ENCODE measurements around the gene FMN1. TPM values are rescaled to one million over a fixed set of nuclear protein-coding genes. Genes with fewer than 3 reads are reported as not detected.

FMN1 gene
- total and polyA plus RNA-seq, 4 donors = 0.26 to 23.4 (median 9.8) TPM

- intact Hi-C loops (cut with DNase I) = loop anchor here (2.0 to 10.0 kb wide), 2 partner anchors 113 to 117 kb away; no protein-coding TSS in a partner anchor
- ATAC-seq (ENCODE audit: low FRiP score) (no peak), DNase-seq (no peak)
- no peak overlapping the region for H3K27ac ChIP-seq (ENCODE audit: low read depth in 1 of 2, low read length in 2 of 2)
- H3K27me3 ChIP-seq (ENCODE audit: control insufficient read depth in 1 of 2, insufficient read depth in 2 of 2, low read length in 1 of 2) = no peaks in the 10 kb centered on the region
- no peaks in the 10 kb centered on the region for H3K9me3 ChIP-seq (ENCODE audit: control insufficient read depth, low read length)
- H3K4me1 ChIP-seq (ENCODE audit: control insufficient read depth in 1 of 2, insufficient read depth in 2 of 2, low read length in 2 of 2) = no peaks in the 10 kb centered on the region
- WGBS, 2 donors = 63 to 77% methylated on average over 3 of the region's 3 CpGs
- H3K4me3 ChIP-seq (ENCODE audit: low read length in 2 of 2) = no peak overlapping the region
- no peaks in the 10 kb centered on the region for H3K36me3 ChIP-seq (ENCODE audit: control insufficient read depth in 1 of 2, insufficient read depth in 2 of 2, low read length in 1 of 2)
These were observed 56.5 kb downstream of the FMN1 start for GRCh38 chr15:33138000-33138399.

- ATAC-seq (ENCODE audit: low FRiP score) = no peak
- H3K4me1 ChIP-seq (ENCODE audit: control insufficient read depth in 1 of 2, insufficient read depth in 2 of 2, low read length in 2 of 2) = no peaks in the 10 kb centered on the region
- no peak overlapping the region for H3K27ac ChIP-seq (ENCODE audit: low read depth in 1 of 2, low read length in 2 of 2)
- intact Hi-C loops (cut with DNase I) = loop anchor here in 1 of 2 donors (10.0 kb wide), 1 partner anchor 112 kb away; no protein-coding TSS in a partner anchor
- no peaks in the 10 kb centered on the region for H3K9me3 ChIP-seq (ENCODE audit: control insufficient read depth, low read length)
- no peaks in the 10 kb centered on the region for H3K27me3 ChIP-seq (ENCODE audit: control insufficient read depth in 1 of 2, insufficient read depth in 2 of 2, low read length in 1 of 2)
- H3K36me3 ChIP-seq (ENCODE audit: control insufficient read depth in 1 of 2, insufficient read depth in 2 of 2, low read length in 1 of 2) = no peaks in the 10 kb centered on the region
- H3K4me3 ChIP-seq (ENCODE audit: low read length in 2 of 2) = no peak overlapping the region
- DNase-seq = no peak
These were observed 57.4 kb downstream of the FMN1 start for GRCh38 chr15:33137101-33137500.

GRCh38 chr15:33136353-33136752 is 58.2 kb downstream of the FMN1 start:
- Histone ChIP-seq H3K27me3 (ENCODE audit: control insufficient read depth in 1 of 2, insufficient read depth in 2 of 2, low read length in 1 of 2) (no peaks in the 10 kb centered on the region), H3K4me3 (ENCODE audit: low read length in 2 of 2) (no peak overlapping the region), H3K36me3 (ENCODE audit: control insufficient read depth in 1 of 2, insufficient read depth in 2 of 2, low read length in 1 of 2) (no peaks in the 10 kb centered on the region), H3K4me1 (ENCODE audit: control insufficient read depth in 1 of 2, insufficient read depth in 2 of 2, low read length in 2 of 2) (no peaks in the 10 kb centered on the region), H3K27ac (ENCODE audit: low read depth in 1 of 2, low read length in 2 of 2) (no peak overlapping the region), H3K9me3 (ENCODE audit: control insufficient read depth, low read length) (no peaks in the 10 kb centered on the region)
- DNase-seq = no peak
- ATAC-seq (ENCODE audit: low FRiP score) = no peak
- WGBS, 2 donors = 40 to 42% methylated on average over 4 of the region's 4 CpGs
- intact Hi-C loops (cut with DNase I) = loop anchor here in 1 of 2 donors (10.0 kb wide), 1 partner anchor 112 kb away; no protein-coding TSS in a partner anchor

DNA sequence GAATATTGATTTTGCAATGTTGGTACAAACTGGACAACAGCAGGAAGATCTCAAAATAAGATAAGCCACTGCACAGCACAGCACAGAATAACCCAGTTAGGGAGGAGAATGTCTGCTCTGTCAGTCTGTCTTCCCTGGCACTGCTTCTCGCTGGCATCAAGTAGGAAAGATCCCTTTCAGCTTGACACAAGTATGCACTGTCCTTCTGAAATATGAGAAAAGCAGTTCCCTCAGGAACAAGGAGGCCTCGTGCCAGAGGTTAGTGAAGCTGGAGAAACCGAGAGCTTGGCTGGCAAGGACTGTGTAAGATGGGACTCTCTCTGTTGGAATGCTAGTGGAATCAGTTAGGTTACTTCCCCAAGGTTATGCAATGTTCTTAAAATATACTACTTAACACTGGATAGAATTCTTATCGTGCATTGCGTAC is 59.1 kb downstream of the FMN1 start:
- no peak overlapping the region for H3K27ac ChIP-seq (ENCODE audit: low read depth in 1 of 2, low read length in 2 of 2)
- H3K4me1 ChIP-seq (ENCODE audit: control insufficient read depth in 1 of 2, insufficient read depth in 2 of 2, low read length in 2 of 2) = no peaks in the 10 kb centered on the region
- DNase-seq (no peak), ATAC-seq (ENCODE audit: low FRiP score) (peak; percentile 47)
- H3K27me3 ChIP-seq (ENCODE audit: control insufficient read depth in 1 of 2, insufficient read depth in 2 of 2, low read length in 1 of 2) = no peaks in the 10 kb centered on the region
- WGBS, 2 donors = 42 to 50% methylated on average over 5 of the region's 5 CpGs
- no peaks in the 10 kb centered on the region for H3K9me3 ChIP-seq (ENCODE audit: control insufficient read depth, low read length)
- intact Hi-C loops (cut with DNase I) = loop anchor here in 1 of 2 donors (10.0 kb wide), 1 partner anchor 111 kb away; no protein-coding TSS in a partner anchor
- H3K4me3 ChIP-seq (ENCODE audit: low read length in 2 of 2) = no peak overlapping the region
- H3K36me3 ChIP-seq (ENCODE audit: control insufficient read depth in 1 of 2, insufficient read depth in 2 of 2, low read length in 1 of 2) = no peaks in the 10 kb centered on the region

DNA sequence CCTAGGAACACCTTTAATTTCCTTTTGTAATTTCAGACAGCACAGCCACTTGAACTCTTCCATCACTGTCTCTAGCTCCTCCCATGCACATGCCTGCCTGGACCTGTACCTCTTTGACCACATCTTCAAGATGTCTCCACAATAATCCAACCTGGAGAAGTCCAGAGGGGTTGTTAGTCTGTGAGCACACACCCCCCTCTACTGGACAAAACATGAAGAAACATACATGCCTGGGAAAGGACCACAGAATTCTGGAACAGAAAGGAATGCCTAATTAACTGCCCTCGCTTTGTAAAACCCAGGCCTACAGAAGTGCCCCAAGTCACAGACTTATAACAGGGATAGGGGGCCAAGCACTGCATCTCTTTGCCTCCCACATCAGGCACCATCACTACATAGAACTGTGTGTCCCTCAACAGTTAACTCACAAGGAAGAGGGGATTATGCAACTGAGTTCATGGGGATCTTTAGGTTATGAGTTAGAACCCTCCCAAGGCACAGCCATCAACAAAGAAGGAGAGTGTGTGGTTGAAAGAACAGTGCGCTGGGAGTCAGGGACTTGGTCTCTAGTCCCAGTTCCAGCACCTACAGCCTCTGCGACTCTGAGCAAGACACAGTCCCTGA is 61.7 kb downstream of the FMN1 start:
- no peak overlapping the region for H3K4me3 ChIP-seq (ENCODE audit: low read length in 2 of 2)
- peak; percentile 58 for ATAC-seq (ENCODE audit: low FRiP score)
- no peaks in the 10 kb centered on the region for H3K4me1 ChIP-seq (ENCODE audit: control insufficient read depth in 1 of 2, insufficient read depth in 2 of 2, low read length in 2 of 2)
- intact Hi-C loops (cut with DNase I) = loop anchor here (2.0 to 10.0 kb wide), 3 partner anchors 46 to 108 kb away; no protein-coding TSS in a partner anchor
- no peaks in the 10 kb centered on the region for H3K36me3 ChIP-seq (ENCODE audit: control insufficient read depth in 1 of 2, insufficient read depth in 2 of 2, low read length in 1 of 2)
- no peaks in the 10 kb centered on the region for H3K9me3 ChIP-seq (ENCODE audit: control insufficient read depth, low read length)
- H3K27ac ChIP-seq (ENCODE audit: low read depth in 1 of 2, low read length in 2 of 2) = no peak overlapping the region
- 60 to 66% methylated on average over 3 of the region's 3 CpGs for WGBS, 2 donors
- no peaks in the 10 kb centered on the region for H3K27me3 ChIP-seq (ENCODE audit: control insufficient read depth in 1 of 2, insufficient read depth in 2 of 2, low read length in 1 of 2)
- DNase-seq = no peak

- H3K4me1 ChIP-seq (ENCODE audit: control insufficient read depth in 1 of 2, insufficient read depth in 2 of 2, low read length in 2 of 2) = no peaks in the 10 kb centered on the region
- H3K27me3 ChIP-seq (ENCODE audit: control insufficient read depth in 1 of 2, insufficient read depth in 2 of 2, low read length in 1 of 2) = no peaks in the 10 kb centered on the region
- no peak for DNase-seq
- intact Hi-C loops (cut with DNase I) = loop anchor here (2.0 to 10.0 kb wide), 3 partner anchors 45 to 107 kb away; no protein-coding TSS in a partner anchor
- no peak overlapping the region for H3K4me3 ChIP-seq (ENCODE audit: low read length in 2 of 2)
- 61% methylated on average over 3 of the region's 3 CpGs for WGBS, 2 donors
- H3K9me3 ChIP-seq (ENCODE audit: control insufficient read depth, low read length) = no peaks in the 10 kb centered on the region
- ATAC-seq (ENCODE audit: low FRiP score) = no peak
- H3K27ac ChIP-seq (ENCODE audit: low read depth in 1 of 2, low read length in 2 of 2) = no peak overlapping the region
- no peaks in the 10 kb centered on the region for H3K36me3 ChIP-seq (ENCODE audit: control insufficient read depth in 1 of 2, insufficient read depth in 2 of 2, low read length in 1 of 2)
These were observed 62.3 kb downstream of the FMN1 start for GRCh38 chr15:33132233-33132580.

- no peak for DNase-seq
- ATAC-seq (ENCODE audit: low FRiP score) = no peak
- 69 to 80% methylated on average over 4 of the region's 4 CpGs for WGBS, 2 donors
- Histone ChIP-seq H3K27me3 (ENCODE audit: control insufficient read depth in 1 of 2, insufficient read depth in 2 of 2, low read length in 1 of 2) (no peaks in the 10 kb centered on the region), H3K4me3 (ENCODE audit: low read length in 2 of 2) (no peak overlapping the region), H3K36me3 (ENCODE audit: control insufficient read depth in 1 of 2, insufficient read depth in 2 of 2, low read length in 1 of 2) (no peaks in the 10 kb centered on the region), H3K9me3 (ENCODE audit: control insufficient read depth, low read length) (no peaks in the 10 kb centered on the region), H3K4me1 (ENCODE audit: control insufficient read depth in 1 of 2, insufficient read depth in 2 of 2, low read length in 2 of 2) (no peaks in the 10 kb centered on the region), H3K27ac (ENCODE audit: low read depth in 1 of 2, low read length in 2 of 2) (no peak overlapping the region)
- intact Hi-C loops (cut with DNase I) = loop anchor here (2.0 to 10.0 kb wide), 3 partner anchors 45 to 107 kb away; no protein-coding TSS in a partner anchor
These were observed 62.8 kb downstream of the FMN1 start for GRCh38 chr15:33131552-33132232.

- intact Hi-C loops (cut with DNase I) = no loop called here
- WGBS, 2 donors = 23 to 24% methylated on average over 13 of the region's 13 CpGs
- Histone ChIP-seq H3K36me3 (ENCODE audit: control insufficient read depth in 1 of 2, insufficient read depth in 2 of 2, low read length in 1 of 2) (no peaks in the 10 kb centered on the region), H3K27me3 (ENCODE audit: control insufficient read depth in 1 of 2, insufficient read depth in 2 of 2, low read length in 1 of 2) (no peaks in the 10 kb centered on the region), H3K4me1 (ENCODE audit: control insufficient read depth in 1 of 2, insufficient read depth in 2 of 2, low read length in 2 of 2) (no peaks in the 10 kb centered on the region), H3K9me3 (ENCODE audit: control insufficient read depth, low read length) (no peaks in the 10 kb centered on the region), H3K27ac (ENCODE audit: low read depth in 1 of 2, low read length in 2 of 2) (no peak overlapping the region), H3K4me3 (ENCODE audit: low read length in 2 of 2) (no peak overlapping the region)
- peak; percentile 82 to 86 for DNase-seq
- ATAC-seq (ENCODE audit: low FRiP score) = peak; percentile 48
These were observed 67.8 kb downstream of the FMN1 start for GRCh38 chr15:33126559-33127290.

Data from aorta (tissue), 5 donors.